HG03039 (cell line): ENCODE data around the gene GNB1.
"Not testable (repeated sequence)": the region's sequence is repeated elsewhere in the genome, so short reads cannot be mapped to it uniquely, and the experiment has no call there.

Experiments used
- ATAC-seq: cut with Tn5 transposase; IDR thresholded peaks from one replicate; pipeline ENCODE4 v1.9.1; 2021; ENCODE audit warnings: mild to moderate bottlenecking, moderate library complexity; ENCODE audit not compliant: unreplicated experiment

GNB1 gene

DNA sequence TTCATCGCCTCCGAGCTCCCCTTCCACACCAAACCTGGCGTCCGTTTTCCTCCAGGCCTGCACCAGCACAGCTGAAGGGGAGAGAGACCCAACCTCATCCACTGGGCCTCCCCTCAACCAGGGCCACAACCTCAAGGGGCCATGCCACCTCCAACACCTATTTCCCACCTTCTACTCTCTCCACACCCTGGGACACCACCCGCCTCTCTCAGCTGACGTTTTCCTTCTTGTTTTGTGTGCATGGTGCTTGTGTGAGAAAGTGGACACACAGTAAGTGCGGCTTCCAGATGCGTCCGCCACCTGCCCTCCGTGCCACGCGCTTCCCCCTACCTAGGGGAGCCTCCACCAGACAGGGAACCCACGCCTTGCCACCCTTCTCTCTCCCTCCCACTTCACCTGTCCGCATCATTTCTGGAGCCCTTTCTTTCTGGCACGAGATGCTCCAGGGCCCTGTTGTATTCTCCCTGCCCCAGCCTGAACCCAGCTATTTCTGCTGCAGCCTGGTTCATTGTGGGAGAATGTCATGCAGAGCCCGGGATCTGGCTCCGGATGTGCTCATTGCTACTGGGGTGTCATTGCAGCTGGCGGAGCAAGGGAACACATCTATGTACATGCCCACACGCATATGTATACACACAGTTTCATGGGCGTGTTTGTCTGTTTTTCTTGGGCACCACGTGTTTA lies 1.3 kb upstream of the GNB1 start:
- no peak for ATAC-seq

DNA sequence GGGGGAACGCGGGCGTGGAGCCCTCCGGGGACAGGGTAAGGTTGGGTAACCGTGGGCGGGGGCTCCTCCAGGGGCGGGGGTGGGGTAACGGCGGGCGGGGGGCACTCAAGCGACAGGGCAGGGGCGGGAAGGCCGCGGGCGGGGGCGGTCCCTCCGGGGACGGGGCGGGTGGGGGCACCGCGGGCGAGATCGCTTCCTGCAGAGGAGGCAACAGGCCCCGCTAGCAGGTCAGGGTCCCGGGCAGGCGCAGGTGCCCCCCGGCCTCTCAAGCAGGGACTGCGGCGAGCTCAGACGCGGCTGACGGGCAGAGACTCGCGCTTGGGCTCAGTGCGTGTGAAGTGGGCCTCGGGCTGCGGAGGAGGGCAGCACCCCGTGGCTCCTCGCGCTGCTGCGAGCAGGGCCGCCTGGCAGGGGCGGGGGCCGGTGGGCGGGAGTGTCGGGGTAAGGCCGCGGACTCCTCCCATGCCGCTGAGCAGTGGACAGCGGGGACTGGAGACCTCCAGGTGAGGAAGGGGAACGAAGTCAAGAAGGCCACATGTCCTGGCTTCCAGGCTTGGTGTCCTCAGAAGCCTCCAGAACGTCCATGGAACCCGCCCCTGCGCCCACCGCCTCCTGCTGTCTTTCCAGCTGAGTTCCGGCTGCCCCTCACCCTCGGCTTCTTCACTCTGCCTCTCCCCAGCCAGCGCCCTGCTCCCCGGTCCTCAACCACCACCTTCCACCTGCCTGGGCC lies 627 bp upstream of the GNB1 start:
- peak; percentile 3 for ATAC-seq

DNA sequence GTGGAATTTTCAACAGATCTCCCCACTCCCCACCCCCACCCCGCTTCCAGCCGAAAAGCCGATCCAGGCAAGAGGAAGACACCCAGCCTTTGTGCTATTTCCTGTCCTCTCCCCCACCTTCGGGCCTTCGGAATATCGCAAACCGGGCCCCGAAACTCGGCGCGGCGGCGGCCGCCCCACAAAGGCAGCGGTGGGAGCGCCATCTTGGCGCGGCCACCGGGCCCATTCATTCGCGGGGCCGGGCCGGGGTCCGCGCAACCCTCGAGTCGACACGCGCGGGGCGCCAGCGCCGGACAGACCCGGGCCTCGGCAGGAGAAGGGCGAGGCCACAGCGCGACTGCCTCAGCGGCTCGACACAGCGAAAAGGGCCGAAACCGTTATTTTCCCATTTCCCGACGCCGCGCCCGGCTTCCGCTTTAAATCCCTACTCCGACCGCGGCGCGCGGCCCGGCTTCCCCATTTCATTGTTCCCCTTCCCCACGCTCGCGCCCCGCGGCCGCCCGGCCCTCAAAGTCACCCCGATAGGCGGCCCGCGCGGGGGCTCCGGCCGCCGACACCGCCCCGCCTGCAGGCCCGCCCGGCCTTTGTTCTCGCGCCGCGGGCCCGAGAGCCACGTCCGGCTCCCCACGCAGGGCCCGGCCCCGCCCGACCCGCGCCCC lies 911 bp downstream of the GNB1 start:
- ATAC-seq = no peak

DNA sequence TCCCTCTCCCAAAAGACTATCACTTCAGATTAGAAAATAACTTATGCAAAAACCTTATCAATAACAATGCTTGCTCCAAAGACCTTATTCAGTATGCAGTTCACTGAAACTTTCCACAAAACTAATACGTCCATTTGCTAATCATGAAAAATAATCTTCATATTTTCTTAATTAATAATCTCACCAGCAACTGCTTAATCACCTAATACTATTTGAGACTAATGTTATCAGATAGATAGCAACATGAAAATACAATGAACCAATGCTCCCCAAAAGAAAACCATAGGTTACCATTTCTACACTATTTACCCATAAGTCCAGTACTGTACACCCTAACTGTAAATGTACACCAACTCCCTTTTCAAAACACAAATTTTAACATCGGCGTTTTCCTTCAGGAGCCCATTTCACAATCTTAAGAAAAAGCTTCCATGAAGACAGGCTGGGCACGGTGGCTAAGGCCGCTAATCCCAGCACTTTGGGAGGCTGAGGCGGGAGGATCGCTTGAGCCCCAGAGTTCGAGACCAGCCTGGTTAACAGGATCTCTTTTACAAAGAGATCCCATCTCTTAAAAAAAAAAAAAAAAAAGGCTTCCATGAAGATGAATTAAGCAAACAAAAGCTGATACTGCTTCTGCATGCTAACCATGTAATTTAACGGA lies 1.7 kb downstream of the GNB1 start:
- ATAC-seq = no peak

DNA sequence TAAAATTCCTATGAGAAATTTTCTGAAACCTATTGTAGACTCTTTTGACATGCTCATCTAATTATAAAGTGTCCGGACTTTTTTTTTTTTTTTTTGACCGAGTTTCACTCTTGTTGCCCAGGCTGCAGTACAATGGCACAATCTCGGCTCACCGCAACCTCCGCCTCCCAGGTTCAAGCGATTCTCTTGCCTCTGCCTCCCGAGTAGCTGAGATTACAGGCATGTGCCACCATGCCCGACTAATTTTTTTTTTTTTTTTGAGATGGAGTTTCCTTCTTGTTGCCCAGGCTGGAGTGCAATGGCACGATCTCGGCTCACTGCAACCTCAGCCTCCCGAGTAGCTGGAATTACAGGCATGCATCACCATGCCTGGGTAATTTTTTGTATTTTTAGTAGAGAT lies 7.0 kb downstream of the GNB1 start:
- ATAC-seq = not testable (repeated sequence)

DNA sequence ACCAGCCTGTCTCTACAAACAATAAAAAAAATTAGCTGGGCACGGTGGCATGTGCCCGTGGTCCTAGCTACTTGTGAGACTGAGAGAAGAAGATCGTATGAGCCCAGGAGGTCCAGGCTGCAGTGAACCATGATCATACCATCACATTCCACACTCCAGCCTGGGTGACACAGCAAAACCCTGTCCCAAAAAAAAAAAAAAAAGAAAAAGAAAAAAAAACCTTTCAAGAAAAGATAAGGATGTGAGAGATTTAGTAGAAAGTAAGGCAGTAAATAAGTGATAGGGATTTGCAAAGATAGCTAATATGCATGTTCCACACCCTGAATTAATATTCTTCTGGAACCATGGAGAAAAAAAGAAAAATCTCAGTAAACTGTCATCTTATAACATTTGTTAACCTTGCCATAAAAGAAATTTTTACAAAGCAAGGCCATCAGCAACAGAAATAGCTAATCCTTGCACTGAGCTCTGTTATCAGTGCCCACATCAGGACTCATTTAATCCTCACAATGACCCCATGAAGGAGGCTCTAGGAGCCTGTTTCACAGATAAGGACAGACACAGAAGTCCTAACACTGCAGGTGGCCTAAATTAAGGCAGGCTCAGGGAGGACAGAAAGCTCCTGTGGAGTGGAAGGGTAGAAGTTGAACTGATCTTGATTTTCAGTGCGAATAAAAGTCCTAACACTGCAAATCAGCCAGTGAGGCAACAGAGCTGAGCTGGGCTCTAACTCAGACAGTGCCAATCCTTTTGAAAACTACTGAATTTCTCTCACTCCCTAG lies 7.6 kb downstream of the GNB1 start:
- ATAC-seq = no peak

DNA sequence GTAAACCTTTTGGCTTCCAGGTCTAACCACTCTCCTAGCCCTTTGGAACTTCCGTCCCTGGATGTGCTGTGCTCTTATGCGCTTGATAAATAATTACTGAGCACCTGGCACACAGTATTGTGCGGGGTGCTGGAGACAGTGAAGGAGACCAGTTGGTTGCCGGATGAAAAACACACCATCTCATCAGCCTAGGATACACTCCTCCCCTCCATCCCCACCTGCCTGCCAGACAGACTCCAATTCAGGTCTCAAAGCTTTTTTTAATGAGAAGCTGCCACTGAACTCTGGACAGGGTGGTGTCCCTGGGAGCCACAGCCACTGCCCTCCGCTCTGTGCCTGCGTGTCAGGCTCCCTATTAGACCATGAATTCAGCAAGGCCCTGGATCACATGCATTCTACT lies 9.2 kb downstream of the GNB1 start:
- ATAC-seq = no peak

DNA sequence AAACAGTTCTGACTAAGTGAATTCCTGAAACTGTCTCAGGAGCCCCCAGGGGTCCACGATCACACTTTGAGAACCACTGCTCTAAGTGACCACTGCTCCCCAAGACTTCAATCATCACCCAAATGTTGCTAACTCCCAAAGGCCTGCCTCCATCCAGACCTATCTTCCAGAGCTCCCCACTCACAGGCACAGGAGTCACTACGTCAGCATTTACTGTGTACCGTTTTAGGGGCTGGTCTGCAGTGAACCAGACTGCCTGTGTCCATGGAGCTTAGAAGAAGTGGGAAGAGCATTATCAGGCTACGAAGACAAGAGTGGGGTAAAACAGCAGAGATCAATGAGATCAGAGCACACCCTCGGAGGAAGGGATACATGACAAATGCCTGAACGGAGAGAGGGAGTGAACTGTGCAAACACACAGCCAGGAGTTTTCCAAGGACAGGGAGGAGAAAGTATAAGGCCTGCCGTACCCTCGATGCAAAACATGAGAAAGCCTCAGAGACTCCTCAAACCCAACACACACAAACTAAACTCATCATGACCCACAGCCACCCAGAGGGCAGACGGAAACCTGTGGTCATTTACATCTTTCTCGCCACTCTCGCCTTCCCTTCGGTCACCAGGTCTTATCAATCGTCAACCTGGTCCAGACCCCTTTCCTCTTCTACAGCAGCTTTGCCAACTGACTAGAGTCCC lies 10.1 kb downstream of the GNB1 start:
- no peak for ATAC-seq

DNA sequence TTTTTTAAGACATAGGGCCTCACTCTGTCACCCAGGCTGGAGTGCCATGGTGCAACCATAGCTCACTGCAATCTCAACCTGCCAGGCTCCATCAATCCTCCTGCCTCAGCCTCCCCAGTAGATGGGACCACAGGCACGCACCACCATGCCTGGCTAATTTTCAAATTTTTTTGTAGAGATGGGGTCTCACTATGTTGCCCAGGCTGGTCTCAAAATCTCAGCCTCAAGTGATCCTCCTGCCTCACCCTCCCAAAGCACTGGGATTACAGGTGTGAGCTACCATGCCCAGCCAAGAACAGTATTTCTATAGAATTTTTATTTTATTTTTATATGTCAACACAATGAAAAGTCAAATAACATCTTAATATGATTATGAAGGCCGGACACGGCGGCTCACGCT lies 10.9 kb downstream of the GNB1 start:
- no peak for ATAC-seq

DNA sequence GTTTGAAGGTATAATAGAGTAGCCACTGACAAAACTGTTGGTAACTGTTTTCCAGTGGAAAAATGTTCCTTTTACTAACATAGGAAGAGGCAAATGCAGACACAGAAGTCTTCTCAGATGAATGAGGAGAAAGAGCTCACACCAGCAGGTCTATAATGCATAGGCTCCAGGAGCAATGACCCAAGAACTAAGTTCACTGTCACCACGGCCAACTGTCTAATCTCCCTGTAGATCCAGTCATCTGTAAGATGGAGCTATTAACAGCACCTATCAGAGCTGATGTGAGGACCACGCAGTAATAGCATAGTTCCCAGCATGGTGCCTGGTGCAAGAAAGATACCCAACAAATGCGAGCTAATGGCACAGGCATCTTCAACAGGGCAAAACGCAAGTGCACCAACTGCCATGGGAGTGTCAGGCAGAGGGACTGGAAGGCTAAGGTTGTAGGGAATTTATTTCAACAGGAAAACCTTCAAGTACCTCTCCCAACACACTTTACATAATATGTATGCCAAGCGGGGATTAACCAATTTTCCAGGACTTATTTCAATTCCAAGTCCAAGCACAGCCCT lies 12.9 kb downstream of the GNB1 start:
- no peak for ATAC-seq

DNA sequence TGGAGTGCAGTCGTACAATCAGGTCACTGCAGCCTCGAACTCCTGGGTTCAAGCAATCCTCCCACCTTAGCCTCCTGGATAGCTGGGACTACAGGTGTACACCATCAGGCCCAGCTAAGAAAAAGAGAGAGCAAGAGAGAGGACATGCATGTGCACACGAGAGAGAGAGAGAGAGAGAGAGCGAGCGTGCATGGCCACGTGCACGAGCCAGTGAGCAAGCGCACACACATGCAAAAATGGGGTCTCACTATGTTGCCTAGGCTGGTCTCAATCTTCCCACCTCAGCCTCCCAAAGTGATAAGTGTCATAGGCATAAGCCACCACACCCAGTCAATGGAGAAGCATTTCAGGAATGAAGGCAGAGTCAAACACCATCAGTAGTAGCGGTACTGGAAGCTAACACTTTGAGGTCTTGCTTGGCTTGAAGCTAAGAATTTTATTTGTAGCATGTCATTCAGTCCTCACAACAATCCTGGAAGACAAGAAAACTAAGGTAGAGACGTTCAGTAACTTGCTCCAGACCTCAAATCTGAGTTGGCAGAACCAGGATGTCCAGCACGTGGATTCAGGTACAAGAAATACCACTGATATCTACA lies 14.5 kb downstream of the GNB1 start:
- no peak for ATAC-seq

DNA sequence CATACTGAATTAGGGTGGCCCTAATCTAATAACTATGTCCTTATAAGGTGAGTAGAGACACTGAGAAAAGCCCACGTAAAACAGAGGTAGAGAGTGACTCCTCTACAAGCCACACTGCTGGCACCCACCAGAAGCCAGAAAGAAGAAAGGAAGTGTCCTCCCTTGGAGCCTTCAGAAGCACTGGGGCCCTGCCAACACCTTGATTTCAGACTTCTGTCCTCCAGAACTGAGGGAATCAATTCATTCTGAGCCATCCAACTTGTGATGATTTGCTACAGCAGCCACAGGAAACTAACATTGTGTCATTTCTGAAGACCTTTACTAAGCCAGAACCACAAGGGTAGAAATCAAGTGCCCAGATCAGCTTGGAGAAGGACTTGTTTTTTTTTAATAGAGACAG lies 15.0 kb downstream of the GNB1 start:
- no peak for ATAC-seq

DNA sequence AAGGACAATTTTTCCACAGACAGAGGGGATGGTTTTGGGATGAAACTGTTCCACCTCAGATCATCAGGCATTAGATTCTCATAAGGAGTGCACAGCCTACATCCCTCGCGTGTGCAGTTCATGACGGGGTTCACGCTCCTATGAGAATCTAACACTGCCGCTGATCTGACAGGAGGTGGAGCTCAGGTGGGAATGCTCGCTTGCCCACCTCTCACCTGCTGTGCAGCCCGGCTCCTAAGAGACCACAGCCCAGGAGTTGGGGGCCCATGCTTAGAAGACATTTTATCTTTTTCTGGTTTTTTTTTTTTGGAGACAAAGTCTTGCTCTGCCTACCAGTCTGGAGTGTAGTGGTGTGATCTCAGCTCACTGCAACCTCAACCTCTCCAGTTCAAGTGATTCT lies 16.0 kb downstream of the GNB1 start:
- no peak for ATAC-seq

DNA sequence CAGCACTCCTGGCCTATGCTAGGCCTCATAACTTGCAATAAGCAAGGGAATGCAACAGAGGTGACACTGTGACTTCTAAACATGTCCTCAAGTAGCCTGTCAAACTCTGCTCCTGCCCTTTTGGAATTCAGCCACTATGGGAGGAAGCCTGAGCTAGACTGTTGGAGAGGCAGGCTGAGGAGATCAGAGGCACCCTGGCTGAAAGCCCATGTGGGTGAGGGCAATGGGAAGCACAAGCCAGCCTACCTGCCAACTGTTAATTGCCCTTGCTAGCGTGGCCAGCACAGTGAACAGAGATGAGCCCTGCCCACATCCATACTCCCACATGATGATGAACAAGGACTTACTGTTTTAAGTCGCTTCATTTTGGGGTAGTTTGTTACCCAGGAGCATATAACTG lies 17.7 kb downstream of the GNB1 start:
- ATAC-seq = no peak

DNA sequence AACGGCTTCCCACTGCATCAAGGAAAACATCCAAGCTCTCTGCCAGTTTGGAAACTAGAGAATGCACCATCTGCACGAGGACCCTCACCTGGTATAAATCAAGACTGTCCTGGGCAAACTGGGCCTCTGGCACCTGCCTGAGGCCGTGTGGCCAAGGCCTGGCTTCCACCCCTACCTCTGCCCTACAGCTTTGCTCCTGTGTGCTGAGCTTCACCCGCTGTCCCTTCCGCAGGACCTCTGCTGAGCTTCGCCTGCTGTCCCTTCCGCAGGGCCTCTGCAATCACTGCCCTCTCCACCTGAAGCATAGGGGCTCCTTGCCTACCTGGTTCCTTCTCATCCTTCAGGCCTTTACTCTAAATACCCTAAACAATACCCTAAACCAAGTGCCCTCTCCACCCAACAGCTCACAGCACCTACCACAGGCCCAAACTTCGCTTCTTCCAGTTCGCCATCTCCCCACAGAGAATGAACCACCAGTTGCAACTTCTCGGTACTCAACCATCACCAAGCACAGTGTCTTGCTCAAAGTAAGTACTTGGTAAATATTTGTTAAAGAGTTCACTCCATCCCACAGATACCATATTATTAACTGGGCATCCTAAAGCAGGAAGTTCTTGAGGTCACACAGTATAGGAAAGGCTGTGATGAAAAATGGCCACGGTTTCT lies 18.4 kb downstream of the GNB1 start:
- ATAC-seq = no peak

DNA sequence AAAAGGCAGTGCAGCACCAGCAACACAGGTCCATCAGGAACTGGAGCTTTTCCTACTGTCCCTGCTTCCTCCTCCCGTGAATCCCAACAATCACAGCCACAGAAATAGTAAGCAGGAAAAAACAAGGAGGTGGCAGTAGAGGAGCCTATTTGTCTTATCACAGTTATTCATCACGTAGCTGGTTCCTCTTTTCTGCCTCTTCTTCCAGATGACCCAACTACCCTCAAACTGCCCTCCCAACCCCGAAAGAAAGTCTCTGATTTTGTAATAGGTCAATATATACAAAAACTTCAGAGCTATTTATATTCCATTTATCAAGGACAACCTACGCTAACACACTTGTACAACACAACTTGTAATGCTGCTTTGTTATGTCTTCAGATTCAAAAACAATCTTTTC lies 21.4 kb downstream of the GNB1 start:
- no peak for ATAC-seq

DNA sequence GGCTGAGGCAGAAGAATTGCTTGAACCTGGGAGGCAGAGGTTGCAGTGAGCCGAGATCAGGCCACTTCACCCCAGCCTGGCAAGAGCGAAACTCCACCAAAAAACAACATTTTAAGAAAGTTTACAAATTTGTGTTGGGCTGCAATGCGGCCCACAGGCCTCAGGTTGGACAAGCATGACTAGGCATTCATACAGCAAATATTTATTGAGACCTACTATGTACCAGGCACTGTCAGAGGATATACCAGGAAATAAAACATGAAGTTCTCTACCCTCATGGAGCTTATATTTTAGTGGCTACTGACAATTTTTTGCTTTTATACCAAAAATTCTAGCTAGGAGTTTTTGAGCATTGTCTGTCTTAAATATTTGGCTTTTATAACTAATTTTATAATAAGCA lies 23.7 kb downstream of the GNB1 start:
- ATAC-seq = no peak

DNA sequence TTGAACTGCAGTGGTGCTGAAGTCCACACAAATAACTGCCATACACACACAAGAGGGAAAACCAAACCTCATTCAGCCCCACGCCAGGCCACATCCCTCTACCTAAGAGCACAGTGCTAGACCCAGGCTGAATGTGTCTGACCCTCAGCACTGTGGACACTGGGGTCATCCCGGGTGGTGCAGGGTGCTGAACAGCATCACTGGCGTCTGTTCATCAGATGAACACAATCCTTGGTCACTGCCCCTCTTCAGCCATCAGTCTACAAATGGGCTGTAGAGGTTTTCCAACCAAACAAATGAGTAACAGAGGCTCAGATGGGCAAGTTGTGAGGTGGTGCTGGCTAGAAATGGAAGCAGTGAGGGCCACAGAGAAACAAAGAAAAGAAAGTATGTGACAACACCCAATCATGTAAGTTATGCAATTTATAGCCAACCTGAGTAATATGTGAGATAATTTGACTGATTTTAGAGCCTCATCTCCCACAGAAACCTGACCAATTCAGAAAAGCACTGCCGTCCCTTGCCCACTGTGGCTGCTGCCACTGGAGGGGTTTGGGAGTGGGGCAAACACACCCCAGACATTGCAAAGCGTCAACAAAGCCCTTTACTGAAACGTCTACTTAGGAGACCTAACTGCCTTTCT lies 27.9 kb downstream of the GNB1 start:
- ATAC-seq = no peak
